Limb (tissue), 2 donors: ENCODE data around the gene TXNDC8.
"Not testable (repeated sequence)": the region's sequence is repeated elsewhere in the genome, so short reads cannot be mapped to it uniquely, and the experiment has no call there.

ENCODE experiments used
- DNase-seq, 2 donors: peaks; one replicate each; pipeline ENCODE4 v3.0.0-alpha.2; 2016; ENCODE audit errors: extremely low spot score in 2 of 2

Gene TXNDC8

GRCh38 chr9:110328763-110329162, 8.9 kb downstream of the TXNDC8 start:
- DNase-seq = no peak

DNA sequence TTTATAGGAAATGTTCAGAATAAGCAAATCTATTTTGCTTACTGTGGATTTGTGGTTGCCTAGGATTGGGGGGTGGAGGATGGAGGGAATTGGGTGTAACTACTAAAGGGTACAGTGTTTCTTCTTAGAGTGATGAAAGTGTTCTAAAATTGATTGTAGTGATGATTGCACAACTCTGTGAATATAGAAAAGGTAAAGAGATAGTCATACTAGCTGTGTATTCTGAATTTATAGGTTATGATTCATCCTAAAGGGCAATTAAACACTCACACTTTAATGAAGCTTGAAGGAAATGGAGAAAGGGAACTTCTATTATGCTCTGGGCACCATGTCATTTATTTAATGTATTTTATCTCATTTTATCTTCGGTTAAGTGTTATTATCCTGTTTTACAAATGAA, 9.9 kb downstream of the TXNDC8 start:
- DNase-seq = no peak

DNA sequence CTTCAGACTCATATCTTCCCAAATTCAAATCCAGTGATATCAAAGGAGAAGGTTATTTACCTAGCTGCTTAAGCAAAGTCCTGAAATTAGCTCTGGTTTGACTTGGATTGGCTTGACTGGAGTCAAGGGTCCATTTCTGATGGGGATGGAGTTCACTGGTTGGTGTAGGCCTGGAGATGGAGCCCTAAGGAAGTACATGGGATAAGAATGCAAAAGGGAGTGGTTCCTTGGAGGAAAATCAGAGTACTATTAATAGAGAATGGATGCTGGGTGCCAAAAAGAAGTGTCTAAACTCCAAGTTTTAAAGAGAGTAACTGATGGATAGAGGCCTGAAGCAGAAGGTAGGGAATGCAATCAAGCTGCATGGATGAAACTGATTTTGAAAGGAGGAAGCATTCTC, 13.8 kb downstream of the TXNDC8 start:
- DNase-seq = no peak

- no peak for DNase-seq
These were observed 16.8 kb downstream of the TXNDC8 start for GRCh38 chr9:110320651-110321445.

GRCh38 chr9:110319781-110320492, 17.7 kb downstream of the TXNDC8 start:
- DNase-seq = no peak

DNA sequence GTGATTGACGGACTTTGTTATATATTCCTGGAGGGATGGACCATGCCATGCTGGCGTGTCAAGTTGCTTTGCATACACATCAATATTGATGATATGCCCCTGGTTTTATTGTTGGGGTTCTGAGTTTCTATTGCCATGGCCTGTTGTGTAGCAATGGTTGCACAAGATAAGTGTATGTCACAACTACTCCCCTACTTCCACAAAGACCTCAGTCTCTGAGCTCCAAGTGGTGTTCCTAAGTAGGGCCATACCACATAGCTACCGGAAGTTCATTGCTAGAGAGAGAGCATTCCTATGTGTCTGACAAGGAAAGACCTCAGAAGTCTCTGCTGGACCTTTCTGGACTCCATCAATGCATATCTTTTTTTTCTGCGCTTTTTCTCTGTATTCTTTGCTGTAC, 19.8 kb downstream of the TXNDC8 start:
- no peak for DNase-seq

GRCh38 chr9:110316261-110317075, 21.2 kb downstream of the TXNDC8 start:
- no peak for DNase-seq

- not testable (repeated sequence) for DNase-seq
These were observed 25.7 kb downstream of the TXNDC8 start for GRCh38 chr9:110311978-110312377.

DNA sequence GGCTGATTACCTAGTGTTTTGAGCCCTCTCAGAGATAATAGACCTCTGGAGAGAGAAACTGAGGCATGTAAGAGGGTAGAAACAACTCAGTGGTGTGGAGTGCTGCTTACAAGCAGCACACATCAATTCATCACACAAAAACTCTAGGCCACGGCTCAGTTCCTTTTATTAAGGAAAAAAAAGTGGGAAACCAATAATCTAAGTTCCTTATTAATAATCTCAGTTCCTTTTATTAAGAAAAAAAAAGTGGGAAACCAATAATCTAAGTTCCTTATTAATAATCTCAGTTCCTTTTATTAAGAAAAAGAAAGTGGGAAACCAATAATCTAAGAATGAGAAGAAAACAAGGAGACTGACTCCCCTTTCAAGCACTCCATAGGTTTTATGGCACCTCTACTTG, 28.0 kb downstream of the TXNDC8 start:
- no peak for DNase-seq

GRCh38 chr9:110308633-110309038, 29.0 kb downstream of the TXNDC8 start:
- no peak for DNase-seq

DNA sequence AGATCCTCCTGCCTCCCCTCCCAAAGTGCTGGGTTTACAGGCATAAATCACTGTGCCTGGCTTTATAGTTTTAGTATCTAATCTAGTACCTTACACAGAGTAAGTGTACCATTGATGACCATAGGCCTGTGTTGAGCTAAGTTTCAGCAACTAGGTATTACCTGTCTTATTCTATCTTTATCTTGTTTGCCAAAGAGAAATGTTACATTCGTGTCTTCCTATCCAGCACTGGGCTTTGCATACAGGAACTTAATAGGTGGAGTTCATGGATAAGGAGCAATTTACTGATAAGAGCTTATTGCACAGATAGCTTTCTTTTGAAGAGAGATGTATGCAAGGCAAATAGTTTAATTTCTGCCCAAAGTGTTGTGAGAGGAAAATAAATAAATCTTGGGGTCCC, 30.5 kb downstream of the TXNDC8 start:
- no peak for DNase-seq

GRCh38 chr9:110303133-110303532, 34.5 kb downstream of the TXNDC8 start:
- no peak for DNase-seq

DNA sequence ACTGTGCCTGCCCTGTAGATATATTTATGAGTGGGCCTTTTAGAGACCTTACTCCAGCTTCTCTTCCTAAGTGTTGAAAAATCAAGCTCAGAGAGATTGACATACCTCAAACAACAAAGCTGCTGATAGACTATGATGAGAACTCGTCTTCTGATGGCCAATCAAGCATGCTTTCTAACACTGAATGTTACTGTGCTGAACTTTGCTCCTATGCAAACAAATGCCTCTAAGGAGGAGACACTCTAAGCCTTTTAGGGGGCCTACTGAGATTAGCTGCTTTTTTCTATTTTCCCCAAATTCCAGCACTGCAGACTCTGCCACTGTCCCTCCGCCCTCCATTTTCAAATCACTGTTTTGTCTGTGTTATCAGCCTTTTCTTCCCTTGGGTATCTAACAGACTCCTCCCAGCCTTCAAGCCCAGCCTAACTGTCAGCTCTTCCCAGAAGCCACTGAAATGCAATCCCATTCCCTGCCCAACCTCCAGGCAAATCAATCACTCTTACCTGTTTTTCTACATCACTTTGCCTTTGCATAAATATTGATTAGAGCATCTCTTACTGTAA, 39.5 kb downstream of the TXNDC8 start:
- DNase-seq = no peak

GRCh38 chr9:110293248-110293647, 44.4 kb downstream of the TXNDC8 start:
- no peak for DNase-seq

GRCh38 chr9:110291921-110292557, 45.6 kb downstream of the TXNDC8 start:
- no peak for DNase-seq

DNA sequence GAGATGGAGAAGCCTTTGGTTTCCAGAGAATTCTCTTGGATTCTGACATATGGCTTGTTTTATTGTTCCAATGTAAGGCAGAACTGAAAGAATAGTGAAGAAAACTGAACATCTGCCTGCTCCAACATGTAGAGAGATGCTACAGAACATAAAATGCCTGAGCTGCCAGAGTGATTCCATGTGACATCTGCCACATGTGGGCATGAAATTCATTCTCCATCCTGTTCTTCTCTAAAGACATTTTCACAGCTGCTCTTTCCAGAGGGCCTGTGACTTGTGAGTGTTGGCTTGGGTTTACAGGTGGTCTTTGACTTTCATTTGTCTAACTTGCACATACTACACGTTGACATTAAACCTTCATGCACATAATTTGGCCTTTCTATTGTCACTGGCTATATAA, 47.7 kb downstream of the TXNDC8 start:
- no peak for DNase-seq

- DNase-seq = no peak
These were observed 49.2 kb downstream of the TXNDC8 start for GRCh38 chr9:110288503-110288902.

- DNase-seq = no peak
These were observed 50.4 kb downstream of the TXNDC8 start for GRCh38 chr9:110287289-110287680.

DNA sequence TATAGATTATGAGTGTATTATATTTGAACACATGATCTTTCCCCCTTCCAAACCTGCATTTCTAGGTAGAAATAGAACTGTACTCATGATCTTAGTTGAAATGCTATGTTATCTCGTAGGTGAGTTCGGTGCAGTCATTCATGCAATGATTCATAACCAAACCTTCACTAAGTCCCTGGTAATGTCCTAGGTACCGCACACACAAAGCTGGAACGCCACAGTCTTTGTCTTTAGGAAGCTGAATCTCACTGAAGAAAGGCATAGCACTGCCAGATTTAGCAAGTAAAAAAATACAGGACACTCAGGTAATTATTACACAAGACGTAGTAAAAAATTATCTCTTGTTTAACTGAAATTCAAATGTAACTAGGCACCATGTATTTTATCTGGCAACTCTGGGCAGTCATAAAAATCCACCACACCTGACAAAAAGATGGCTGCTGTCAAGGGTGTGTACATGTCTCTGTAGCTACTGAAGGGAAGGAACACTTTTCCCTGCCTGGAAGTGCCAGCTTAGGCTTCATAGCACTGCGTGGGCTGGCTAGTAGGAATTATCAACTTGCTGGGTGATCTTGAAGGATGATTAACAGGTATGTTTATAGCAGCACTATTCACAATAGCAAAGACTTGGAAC, 53.3 kb downstream of the TXNDC8 start:
- DNase-seq = no peak

- no peak for DNase-seq
These were observed 53.9 kb downstream of the TXNDC8 start for GRCh38 chr9:110283751-110284150.

DNA sequence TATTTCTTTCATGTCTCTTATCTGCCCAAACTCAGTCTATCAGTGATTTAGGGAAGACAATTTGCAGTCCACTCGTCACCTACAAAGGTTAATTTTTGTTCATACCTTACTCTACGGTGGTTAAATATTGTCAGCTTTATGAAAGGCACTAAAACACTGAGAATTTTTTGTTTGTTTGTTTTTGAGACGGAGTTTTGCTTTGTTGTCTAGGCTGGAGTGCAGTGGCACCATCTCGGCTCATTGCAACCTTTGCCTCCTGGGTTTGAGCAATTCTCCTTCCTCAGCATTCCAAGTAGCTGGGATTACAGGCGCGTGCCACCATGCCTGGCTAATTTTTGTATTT, 55.0 kb downstream of the TXNDC8 start:
- DNase-seq = no peak
